HUES64 (cell line): ENCODE results near the gene DHRS9. TPM values are rescaled to one million over a fixed set of nuclear protein-coding genes. Genes with fewer than 3 reads are reported as not detected.

Experiments used
- H3K27ac ChIP-seq: 2 replicates; pipeline ENCODE4 v1.7.0; 2013; ENCODE audit warnings: low read depth, low read length, inconsistent platforms
- H3K27me3 ChIP-seq: 2 replicates; pipeline ENCODE4 v1.6.1; 2013; ENCODE audit warnings: mild to moderate bottlenecking, low read length; ENCODE audit not compliant: insufficient read depth
- H3K36me3 ChIP-seq: 2 replicates; pipeline ENCODE4 v1.6.1; 2013; ENCODE audit warnings: mild to moderate bottlenecking, low read length; ENCODE audit not compliant: insufficient read depth
- H3K4me1 ChIP-seq: 2 replicates; pipeline ENCODE4 v1.6.1; 2013; ENCODE audit warnings: mild to moderate bottlenecking, low read length, moderate library complexity; ENCODE audit not compliant: insufficient read depth
- H3K4me3 ChIP-seq: 2 replicates; pipeline ENCODE4 v1.5.1; 2013; ENCODE audit warnings: mild to moderate bottlenecking, low read length, moderate library complexity
- H3K9ac ChIP-seq: 2 replicates; pipeline ENCODE4 v1.6.1; 2013; ENCODE audit warnings: mild to moderate bottlenecking, low read depth, low read length
- H3K9me3 ChIP-seq: 2 replicates; pipeline ENCODE4 v1.6.1; 2013; ENCODE audit warnings: low read depth, low read length; ENCODE audit not compliant: insufficient read depth
- WGBS: fragments of 150-250, 120-280 bp; methylation state at CpG from one replicate; pipeline ENCODE4 v1.1.7; 2013; ENCODE audit warnings: missing lambda C conversion rate; 5-methylcytosine and 5-hydroxymethylcytosine counted together
- polyA plus RNA-seq, 2 experiments: library from polyadenylated mRNA; stranded (reverse); fragments of 50-300 nt; gene quantifications; one replicate each; pipeline ENCODE4 v1.2.3, GENCODE V29; 2013

The DHRS9 gene
- polyA plus RNA-seq (2013, experiment 1 of 2): not detected
- not detected for polyA plus RNA-seq (2013, experiment 2 of 2)

DNA sequence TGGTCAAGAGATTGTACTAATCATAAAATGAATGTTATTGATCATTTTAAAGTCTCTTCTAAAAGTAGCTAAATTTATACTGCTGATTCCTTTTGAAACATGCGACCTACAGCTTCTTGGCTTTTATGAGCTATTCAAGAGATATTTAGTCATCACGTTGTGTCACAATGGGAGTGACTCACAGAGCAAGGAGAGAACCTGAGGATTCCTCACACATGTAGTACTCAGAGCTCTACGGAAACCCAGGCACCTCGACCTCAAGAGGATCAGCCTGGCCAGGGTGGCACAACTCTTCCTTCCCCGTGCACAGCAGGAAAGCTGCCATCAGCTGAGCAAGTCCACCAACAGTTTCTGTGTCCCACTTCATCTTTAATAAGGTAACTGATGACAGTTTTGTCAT is at the start of gene DHRS9:
Gene DHRS9, plus strand, starts transcription at position 223 of the 400 bp plus-strand sequence. CDS start 12,019 bp downstream, outside the sequence.
- no peaks in the 10 kb centered on the region for H3K9me3 ChIP-seq
- H3K9ac ChIP-seq: no peak within 1 kb of the TSS
- H3K27ac ChIP-seq: no peak within 1 kb of the TSS
- no peaks in the 10 kb centered on the region for H3K27me3 ChIP-seq
- H3K4me1 ChIP-seq: no peaks in the 10 kb centered on the region
- no peaks in the 10 kb centered on the region for H3K36me3 ChIP-seq
- H3K4me3 ChIP-seq: no peak within 1 kb of the TSS
- 72% methylated on average over 5 of the region's 5 CpGs for WGBS

DNA sequence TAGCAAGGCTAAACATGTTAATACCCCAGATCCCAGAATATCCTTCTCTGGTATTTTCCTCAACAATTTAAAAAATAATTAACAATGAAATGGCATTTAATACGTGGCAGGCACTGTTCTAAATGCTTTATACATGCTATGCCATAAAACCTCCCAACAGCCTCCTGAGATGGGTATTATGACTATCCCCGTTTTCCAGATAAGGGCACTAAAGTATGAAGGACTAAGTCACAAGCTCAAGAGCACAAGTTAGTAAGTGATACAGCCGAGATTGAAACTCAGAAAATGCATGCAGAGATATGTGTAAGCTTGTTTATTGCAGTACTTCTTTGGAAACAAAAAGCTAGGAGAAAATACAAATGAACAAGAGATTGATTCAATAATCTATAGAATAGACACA is 46.2 kb upstream of the DHRS9 start:
- no peaks in the 10 kb centered on the region for H3K27me3 ChIP-seq
- H3K4me3 ChIP-seq: no peak overlapping the region
- no peaks in the 10 kb centered on the region for H3K4me1 ChIP-seq
- 86% methylated on average over 3 of the region's 3 CpGs for WGBS
- no peak overlapping the region for H3K27ac ChIP-seq
- no peaks in the 10 kb centered on the region for H3K9me3 ChIP-seq
- no peak overlapping the region for H3K9ac ChIP-seq
- no peaks in the 10 kb centered on the region for H3K36me3 ChIP-seq

DNA sequence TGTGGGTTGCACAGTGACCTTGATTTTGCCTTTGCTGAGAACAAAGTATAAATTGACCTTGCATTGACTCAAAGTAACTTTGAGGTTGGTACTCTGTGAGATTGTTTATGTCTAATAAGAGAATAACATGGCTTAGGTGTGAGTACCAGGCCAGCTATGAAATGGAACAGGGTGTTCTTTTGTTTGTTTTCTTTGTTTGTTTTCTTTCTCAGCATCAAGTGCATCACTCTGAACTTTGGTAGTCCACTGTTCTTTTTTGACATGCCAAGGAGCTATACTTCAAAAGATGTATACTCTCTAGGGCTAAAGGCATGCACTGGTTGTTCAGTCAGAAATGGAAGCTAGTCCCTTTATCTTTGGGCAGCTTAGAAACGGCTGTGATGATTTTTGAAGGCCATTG is 43.3 kb upstream of the DHRS9 start:
- H3K9ac ChIP-seq: no peak overlapping the region
- H3K9me3 ChIP-seq: no peaks in the 10 kb centered on the region
- H3K36me3 ChIP-seq: no peaks in the 10 kb centered on the region
- H3K4me1 ChIP-seq: no peaks in the 10 kb centered on the region
- no peak overlapping the region for H3K4me3 ChIP-seq
- WGBS: 92% methylated on average over 1 of the region's 1 CpG
- H3K27me3 ChIP-seq: no peaks in the 10 kb centered on the region
- no peak overlapping the region for H3K27ac ChIP-seq

DNA sequence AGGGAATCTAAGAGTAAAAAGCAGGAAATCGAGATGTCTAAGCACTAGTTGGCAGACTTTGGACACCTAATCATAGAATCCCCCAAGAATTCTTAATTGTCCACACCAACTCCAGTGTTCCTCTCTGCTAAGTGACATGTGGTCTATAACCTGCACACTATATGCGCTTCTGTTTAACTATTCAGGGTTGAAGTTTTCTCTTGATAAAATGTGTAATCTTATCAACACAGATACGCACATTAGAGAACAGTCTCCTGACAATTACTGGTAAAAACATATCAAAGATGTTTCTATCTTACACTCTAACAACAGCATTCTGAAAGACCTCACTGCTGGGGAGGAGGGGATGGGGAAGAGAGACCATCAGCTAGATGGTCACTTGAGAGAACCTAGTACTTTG is 42.1 kb upstream of the DHRS9 start:
- Histone ChIP-seq H3K36me3 (no peaks in the 10 kb centered on the region), H3K9me3 (no peaks in the 10 kb centered on the region), H3K4me3 (no peak overlapping the region), H3K27ac (no peak overlapping the region), H3K9ac (no peak overlapping the region), H3K4me1 (no peaks in the 10 kb centered on the region), H3K27me3 (no peaks in the 10 kb centered on the region)
- WGBS: 90% methylated on average over 1 of the region's 3 CpGs

DNA sequence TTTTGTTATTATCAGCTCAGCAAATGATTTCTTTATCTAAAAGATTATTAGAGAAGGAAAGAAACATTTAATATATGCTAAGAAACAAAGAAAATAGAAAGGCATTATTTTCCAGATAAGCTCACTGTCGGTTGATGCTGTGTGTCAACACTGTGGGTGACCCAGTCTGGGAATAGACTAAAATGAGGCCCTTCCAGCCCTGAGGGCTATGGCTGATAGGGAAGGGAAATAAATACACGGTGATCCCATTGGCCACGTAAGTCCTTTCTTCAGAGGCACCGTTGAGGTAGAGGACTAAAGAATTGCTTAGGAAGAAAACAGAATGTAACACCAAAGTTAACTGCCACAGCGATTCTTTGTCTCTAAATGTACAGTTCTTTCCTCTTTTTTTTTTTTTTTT is 40.0 kb upstream of the DHRS9 start:
- Histone ChIP-seq H3K9ac (no peak overlapping the region), H3K9me3 (no peaks in the 10 kb centered on the region), H3K27ac (no peak overlapping the region), H3K4me1 (no peaks in the 10 kb centered on the region), H3K4me3 (no peak overlapping the region), H3K36me3 (no peaks in the 10 kb centered on the region), H3K27me3 (no peaks in the 10 kb centered on the region)
- WGBS: 83% methylated on average over 5 of the region's 5 CpGs

DNA sequence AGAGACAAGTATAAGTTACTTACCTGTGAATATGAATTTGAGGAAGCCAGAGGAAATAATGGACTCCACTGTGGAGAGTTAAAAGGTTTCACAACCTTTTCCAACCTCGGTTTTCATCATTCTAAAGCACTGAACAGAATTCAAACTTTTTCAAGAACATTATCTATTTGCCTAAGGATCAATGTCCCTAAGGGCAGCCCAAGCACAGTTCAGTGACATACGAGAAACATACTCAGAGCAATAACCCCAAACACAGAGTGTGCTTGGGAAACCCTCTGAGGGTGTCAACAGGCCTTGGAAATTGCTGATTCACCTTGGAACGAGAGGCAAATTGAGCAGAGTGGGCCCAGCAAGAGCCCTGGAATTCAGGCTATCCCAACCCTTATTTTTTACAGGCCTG is 38.2 kb upstream of the DHRS9 start, which contains the start of gene ABCB11:
Gene ABCB11, minus strand, starts transcription at position 123 of the 400 bp plus-strand sequence. CDS start 13,199 bp downstream, outside the sequence.
- 91% methylated on average over 3 of the region's 3 CpGs for WGBS
- no peaks in the 10 kb centered on the region for H3K27me3 ChIP-seq
- H3K4me1 ChIP-seq: no peaks in the 10 kb centered on the region
- no peak within 1 kb of the TSS for H3K27ac ChIP-seq
- no peaks in the 10 kb centered on the region for H3K9me3 ChIP-seq
- H3K36me3 ChIP-seq: no peaks in the 10 kb centered on the region
- H3K9ac ChIP-seq: no peak within 1 kb of the TSS
- H3K4me3 ChIP-seq: no peak within 1 kb of the TSS

DNA sequence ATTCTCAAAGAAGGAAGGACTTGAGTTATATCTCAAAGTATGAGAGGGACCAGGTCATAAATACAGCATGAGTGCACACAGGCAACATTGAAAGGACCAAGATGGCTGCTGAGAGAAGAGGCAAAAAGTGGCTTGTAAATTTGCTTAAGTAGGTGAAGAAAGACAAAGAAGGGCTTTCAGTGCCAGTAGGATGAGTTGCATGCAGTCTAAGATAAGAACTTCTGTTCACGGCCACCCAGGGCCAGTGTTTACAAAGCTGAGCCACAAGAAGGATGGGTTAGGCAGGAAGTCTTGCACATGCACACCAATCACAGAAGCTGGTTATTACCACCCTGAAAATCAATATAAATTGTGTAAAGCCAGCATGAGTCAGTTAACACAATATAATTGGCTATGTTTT is 35.1 kb upstream of the DHRS9 start:
- no peaks in the 10 kb centered on the region for H3K9me3 ChIP-seq
- no peak overlapping the region for H3K9ac ChIP-seq
- 0 out of 2 replicates have a peak, but pooled peaks cover 3% of the 10 kb centered on the region for H3K4me1 ChIP-seq
- 94% methylated on average over 1 of the region's 1 CpG for WGBS
- no peaks in the 10 kb centered on the region for H3K27me3 ChIP-seq
- H3K36me3 ChIP-seq: no peaks in the 10 kb centered on the region
- H3K27ac ChIP-seq: no peak overlapping the region
- no peak overlapping the region for H3K4me3 ChIP-seq

DNA sequence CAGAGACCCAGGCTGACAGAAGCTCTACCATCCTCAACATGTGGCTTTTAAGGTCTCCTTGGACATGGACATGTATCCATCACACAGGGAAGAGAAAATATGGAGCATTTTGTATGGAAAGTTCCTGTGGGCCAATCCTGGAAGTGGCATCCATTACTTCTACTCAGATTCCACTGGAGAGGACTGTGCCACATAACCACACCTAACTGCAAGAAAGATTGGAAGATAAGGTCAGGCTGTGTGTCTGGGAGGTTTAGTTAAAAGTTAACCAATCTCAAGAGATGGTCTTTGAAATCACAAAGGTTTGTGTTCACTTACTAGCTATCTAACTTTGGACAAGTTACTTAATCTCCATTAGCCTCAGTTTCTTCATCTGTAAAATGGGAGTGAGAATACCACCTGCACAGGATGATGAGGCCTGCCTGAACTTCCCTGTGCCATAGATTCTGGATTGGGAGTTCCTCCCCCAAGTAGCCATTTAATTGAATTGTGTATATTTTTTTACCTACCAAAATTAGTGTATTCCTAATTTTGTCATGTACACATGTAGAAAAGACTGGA is 34.3 kb upstream of the DHRS9 start:
- Histone ChIP-seq H3K4me1 (0 out of 2 replicates have a peak, but pooled peaks cover 3% of the 10 kb centered on the region), H3K27me3 (no peaks in the 10 kb centered on the region), H3K36me3 (no peaks in the 10 kb centered on the region), H3K27ac (no peak overlapping the region), H3K4me3 (no peak overlapping the region), H3K9ac (no peak overlapping the region), H3K9me3 (no peaks in the 10 kb centered on the region)

DNA sequence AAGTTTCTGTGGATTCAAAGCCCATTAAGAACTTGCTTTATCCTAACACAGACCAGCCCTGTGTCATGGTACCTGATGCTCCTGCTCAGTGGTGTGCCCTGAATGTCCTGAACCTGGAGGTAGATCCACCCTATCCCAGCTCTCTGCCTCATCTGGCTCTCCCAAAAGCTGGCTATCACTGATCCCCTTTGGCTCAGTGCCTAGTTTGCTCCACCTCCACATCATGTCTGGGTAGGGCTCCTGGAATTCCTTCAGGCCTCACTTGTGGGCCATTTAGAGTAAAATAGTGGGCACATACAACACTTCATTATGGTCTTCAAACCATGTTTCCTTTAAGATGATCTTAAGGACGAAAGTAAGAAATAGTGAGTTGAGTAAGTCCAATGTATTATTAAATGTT is 33.5 kb upstream of the DHRS9 start:
- 100% methylated on average over 1 of the region's 1 CpG for WGBS
- no peak overlapping the region for H3K27ac ChIP-seq
- H3K4me1 ChIP-seq: 0 out of 2 replicates have a peak, but pooled peaks cover 3% of the 10 kb centered on the region
- no peak overlapping the region for H3K4me3 ChIP-seq
- no peak overlapping the region for H3K9ac ChIP-seq
- H3K9me3 ChIP-seq: no peaks in the 10 kb centered on the region
- H3K36me3 ChIP-seq: no peaks in the 10 kb centered on the region
- H3K27me3 ChIP-seq: no peaks in the 10 kb centered on the region

DNA sequence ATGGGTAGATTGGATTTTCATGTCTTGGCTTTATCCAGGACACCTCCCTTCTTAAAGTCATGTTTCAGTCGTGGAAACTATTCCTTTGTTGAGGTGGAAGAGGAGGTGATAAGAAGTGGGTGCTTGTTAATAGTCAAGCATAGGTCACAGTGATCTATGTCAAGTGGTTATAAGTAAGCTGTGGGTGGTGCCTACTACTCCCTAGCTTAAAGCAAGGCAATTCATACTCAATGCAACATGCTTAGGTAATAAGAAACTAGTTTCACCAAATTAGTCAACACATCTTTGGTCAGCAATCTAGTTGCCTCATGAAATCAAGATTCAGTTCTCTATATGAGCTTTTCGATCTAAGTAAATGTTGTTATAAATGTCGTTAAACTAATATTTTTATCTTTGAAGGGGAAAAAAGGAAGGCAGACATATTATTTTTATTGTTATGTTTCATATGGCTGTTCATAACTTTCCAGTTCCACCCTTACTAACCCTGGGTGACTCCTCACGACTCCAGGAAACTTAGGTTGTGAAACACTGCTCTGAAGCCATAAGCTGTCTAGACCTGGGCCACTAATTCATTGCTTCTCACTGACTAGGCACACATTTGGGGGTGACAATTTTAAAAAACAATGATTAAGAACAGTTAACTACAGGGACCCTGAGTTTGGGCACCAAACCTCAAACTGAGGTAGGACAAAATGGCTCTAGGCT is 32.5 kb upstream of the DHRS9 start:
- Histone ChIP-seq H3K9ac (no peak overlapping the region), H3K4me3 (no peak overlapping the region), H3K4me1 (0 out of 2 replicates have a peak, but pooled peaks cover 3% of the 10 kb centered on the region), H3K9me3 (no peaks in the 10 kb centered on the region), H3K27ac (no peak overlapping the region), H3K36me3 (no peaks in the 10 kb centered on the region), H3K27me3 (no peaks in the 10 kb centered on the region)
- 86% methylated on average over 4 of the region's 4 CpGs for WGBS

DNA sequence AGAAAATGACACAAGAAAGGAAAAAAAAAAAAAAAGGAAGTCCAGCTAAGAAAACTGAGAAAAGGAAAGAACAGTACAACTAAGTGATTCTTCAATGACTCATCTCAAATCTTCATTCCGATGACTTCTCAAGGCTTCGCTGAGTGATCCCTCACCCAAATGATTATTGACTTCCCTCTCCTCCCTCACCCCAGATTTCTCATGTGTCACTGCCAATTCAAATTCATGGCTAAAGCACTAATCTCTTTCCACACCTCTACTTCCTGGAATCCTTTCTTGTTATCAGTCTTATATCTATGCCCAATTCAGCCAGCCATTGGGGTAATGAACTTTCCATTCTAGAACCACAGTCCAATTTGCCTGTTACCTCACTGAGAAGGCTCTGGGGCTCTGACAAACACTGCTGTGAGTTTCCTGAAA is 31.0 kb upstream of the DHRS9 start:
- Histone ChIP-seq H3K27ac (no peak overlapping the region), H3K4me3 (no peak overlapping the region), H3K27me3 (no peaks in the 10 kb centered on the region), H3K4me1 (0 out of 2 replicates have a peak, but pooled peaks cover 3% of the 10 kb centered on the region), H3K9me3 (no peaks in the 10 kb centered on the region; the same call in 1 of the 2 replicates), H3K36me3 (no peaks in the 10 kb centered on the region), H3K9ac (no peak overlapping the region)
- WGBS: 92% methylated on average over 2 of the region's 2 CpGs
